MM.1S (cell line): ENCODE measurements around the gene UBTD1.
"Not testable (repeated sequence)": the region's sequence is repeated elsewhere in the genome, so short reads cannot be mapped to it uniquely, and the experiment has no call there.

Source experiments
- DNase-seq: peaks from one replicate; pipeline ENCODE4 v3.0.0-alpha.2; 2015
- H2AFZ ChIP-seq: fragments of 300-600 bp; sonication (generic); 2 replicates; pipeline ENCODE4 v1.6.0; 2016; ENCODE audit warnings: antibody characterized with exemption, low read length
- H3F3A ChIP-seq: fragments of 300-600 bp; sonication (generic); 2 replicates; pipeline ENCODE4 v1.6.1; 2016; ENCODE audit warnings: mild to moderate bottlenecking, antibody characterized with exemption, low read length, moderate library complexity, mixed read lengths; ENCODE audit not compliant: insufficient read depth
- H3K27ac ChIP-seq: fragments of 300-600 bp; sonication (generic); 2 replicates; pipeline ENCODE4 v1.5.1; 2016; ENCODE audit warnings: mild to moderate bottlenecking, low read length
- H3K27me3 ChIP-seq: fragments of 300-600 bp; sonication (generic); replicated peaks from 2 replicates; pipeline ENCODE4 v1.6.0; 2016; ENCODE audit warnings: low read length; ENCODE audit not compliant: insufficient read depth
- H3K36me3 ChIP-seq: fragments of 300-600 bp; sonication (generic); replicated peaks from 2 replicates; pipeline ENCODE4 v1.6.1; 2016; ENCODE audit warnings: mild to moderate bottlenecking, low read length, mixed read lengths; ENCODE audit not compliant: insufficient read depth
- H3K4me1 ChIP-seq: fragments of 300-600 bp; sonication (generic); 2 replicates; pipeline ENCODE4 v1.6.1; 2016; ENCODE audit warnings: low read length, mixed read lengths
- H3K4me2 ChIP-seq: fragments of 300-600 bp; sonication (generic); 2 replicates; pipeline ENCODE4 v1.6.0; 2016; ENCODE audit warnings: low read depth, low read length
- H3K4me3 ChIP-seq: fragments of 300-600 bp; sonication (generic); 2 replicates; pipeline ENCODE4 v1.5.1; 2016; ENCODE audit warnings: low read length, mixed read lengths
- H3K79me2 ChIP-seq: fragments of 300-600 bp; sonication (generic); 2 replicates; pipeline ENCODE4 v1.6.1; 2016; ENCODE audit warnings: mixed run types, low read length, mixed read lengths
- H3K9ac ChIP-seq: fragments of 300-600 bp; sonication (generic); 2 replicates; pipeline ENCODE4 v1.6.1; 2016; ENCODE audit warnings: low read length, mixed read lengths
- H3K9me2 ChIP-seq: fragments of 300-600 bp; sonication (generic); replicated peaks from 2 replicates; pipeline ENCODE4 v1.6.1; 2016; ENCODE audit warnings: mild to moderate bottlenecking, low read length, mixed read lengths; ENCODE audit not compliant: insufficient read depth
- H3K9me3 ChIP-seq: fragments of 300-600 bp; sonication (generic); replicated peaks from 2 replicates; pipeline ENCODE4 v1.6.1; 2016; ENCODE audit warnings: mild to moderate bottlenecking, low read length, mixed read lengths; ENCODE audit not compliant: insufficient read depth
- H4K20me1 ChIP-seq: fragments of 300-600 bp; sonication (generic); 2 replicates; pipeline ENCODE4 v1.6.1; 2016; ENCODE audit warnings: mild to moderate bottlenecking, low read length, moderate library complexity, mixed read lengths; ENCODE audit not compliant: insufficient read depth
- CTCF ChIP-seq: fragments of 300-600 bp; sonication (generic); IDR thresholded peaks from 2 replicates; pipeline ENCODE4 v1.5.1; 2016; ENCODE audit warnings: antibody characterized with exemption, low read length, mixed read lengths
- EZH2 ChIP-seq: fragments of 300-600 bp; sonication (generic); optimal IDR thresholded peaks from 2 replicates; pipeline ENCODE3; 2017; ENCODE audit warnings: low read depth, mild to moderate bottlenecking, antibody characterized with exemption, low read length, mixed read lengths
- EZH2phosphoT487 ChIP-seq: fragments of 300-600 bp; sonication (generic); IDR thresholded peaks from 2 replicates; pipeline ENCODE4 v1.6.1; 2018; ENCODE audit warnings: antibody characterized with exemption, low read length

The UBTD1 gene

GRCh38 chr10:97553575-97554031 is 54.9 kb downstream of the UBTD1 start:
- no peak overlapping the region for H3K27ac ChIP-seq
- no peaks in the 10 kb centered on the region for H3F3A ChIP-seq
- peaks cover 12% of the 10 kb centered on the region for H3K4me1 ChIP-seq
- H3K27me3 ChIP-seq = no peaks in the 10 kb centered on the region
- no peak overlapping the region for H3K4me3 ChIP-seq
- no peak overlapping the region for H3K9ac ChIP-seq
- H2AFZ ChIP-seq = peak overlapping the region; percentile 53
- DNase-seq = peak; percentile 69
- H3K9me3 ChIP-seq = no peaks in the 10 kb centered on the region
- H3K79me2 ChIP-seq = no peaks in the 10 kb centered on the region
- no peaks in the 10 kb centered on the region for H4K20me1 ChIP-seq
- no peaks in the 10 kb centered on the region for H3K9me2 ChIP-seq
- H3K36me3 ChIP-seq = no peaks in the 10 kb centered on the region
- TF ChIP-seq EZH2phosphoT487 (no peak), EZH2 (no peak), CTCF (peak; percentile 91)
- H3K4me2 ChIP-seq = no peak overlapping the region

- not testable (repeated sequence) for H4K20me1 ChIP-seq, H3K4me2 ChIP-seq, H3K79me2 ChIP-seq, H3K9me2 ChIP-seq, DNase-seq, H3K4me3 ChIP-seq, H3K36me3 ChIP-seq, H3F3A ChIP-seq, H3K27me3 ChIP-seq, H2AFZ ChIP-seq, H3K9ac ChIP-seq, H3K9me3 ChIP-seq
- H3K27ac ChIP-seq = peak overlapping the region; percentile 52; the same call in 1 of the 2 replicates
- H3K4me1 ChIP-seq = peaks cover 12% of the 10 kb centered on the region
Observed at GRCh38 chr10:97554336-97554735, 55.6 kb downstream of the UBTD1 start.

GRCh38 chr10:97555541-97555940 is 56.8 kb downstream of the UBTD1 start:
- DNase-seq = peak; percentile 38
- not testable (repeated sequence) for H3F3A ChIP-seq, H4K20me1 ChIP-seq, H3K9me3 ChIP-seq, H3K27me3 ChIP-seq, H3K4me3 ChIP-seq, H3K36me3 ChIP-seq, H3K9me2 ChIP-seq, H3K79me2 ChIP-seq
- Histone ChIP-seq H2AFZ (peak overlapping the region; percentile 31; the same call in 1 of the 2 replicates), H3K4me1 (peaks cover 12% of the 10 kb centered on the region), H3K9ac (peak overlapping the region; percentile 3; the same call in 1 of the 2 replicates), H3K4me2 (peak overlapping the region; percentile 15; the same call in 1 of the 2 replicates), H3K27ac (peak overlapping the region; percentile 52; the same call in 1 of the 2 replicates)

- not testable (repeated sequence) for H3K4me3 ChIP-seq
Observed at GRCh38 chr10:97560731-97561381, 62.1 kb downstream of the UBTD1 start.

GRCh38 chr10:97561386-97562077 is 62.8 kb downstream of the UBTD1 start:
- H3K4me3 ChIP-seq, H3K9ac ChIP-seq, H2AFZ ChIP-seq, H3K27ac ChIP-seq, H3K79me2 ChIP-seq, H3K4me1 ChIP-seq, H3K36me3 ChIP-seq, DNase-seq, H3K9me2 ChIP-seq, H3K4me2 ChIP-seq, H3F3A ChIP-seq, H3K27me3 ChIP-seq, H3K9me3 ChIP-seq, H4K20me1 ChIP-seq: not testable (repeated sequence)

More at GRCh38 chr10:97560731-97561381, 62.1 kb downstream of the UBTD1 start:
- H3K9me3 ChIP-seq, H4K20me1 ChIP-seq, H3K36me3 ChIP-seq, H2AFZ ChIP-seq, H3K79me2 ChIP-seq, H3K27ac ChIP-seq, H3K9me2 ChIP-seq, DNase-seq, H3K27me3 ChIP-seq, H3K9ac ChIP-seq, H3K4me1 ChIP-seq, H3F3A ChIP-seq: not testable (repeated sequence)
- 0 out of 2 replicates have a peak overlapping the region, but pooled peaks have one; percentile 12 for H3K4me2 ChIP-seq

GRCh38 chr10:97562329-97562728 is 63.6 kb downstream of the UBTD1 start:
- not testable (repeated sequence) for H3F3A ChIP-seq, H4K20me1 ChIP-seq, H3K36me3 ChIP-seq, H3K9me3 ChIP-seq, H3K4me1 ChIP-seq, H3K79me2 ChIP-seq, H2AFZ ChIP-seq, H3K27ac ChIP-seq, H3K27me3 ChIP-seq, H3K4me3 ChIP-seq, H3K9me2 ChIP-seq, DNase-seq, H3K9ac ChIP-seq, H3K4me2 ChIP-seq
